HG02981 (cell line): Measurements from ENCODE around the gene HERC5.
"Not testable (repeated sequence)": the region's sequence is repeated elsewhere in the genome, so short reads cannot be mapped to it uniquely, and the experiment has no call there.

ENCODE experiments used
- ATAC-seq: cut with Tn5 transposase; IDR thresholded peaks from one replicate; pipeline ENCODE4 v1.9.1; 2021; ENCODE audit warnings: mild to moderate bottlenecking, moderate library complexity; ENCODE audit not compliant: unreplicated experiment

The HERC5 gene

DNA sequence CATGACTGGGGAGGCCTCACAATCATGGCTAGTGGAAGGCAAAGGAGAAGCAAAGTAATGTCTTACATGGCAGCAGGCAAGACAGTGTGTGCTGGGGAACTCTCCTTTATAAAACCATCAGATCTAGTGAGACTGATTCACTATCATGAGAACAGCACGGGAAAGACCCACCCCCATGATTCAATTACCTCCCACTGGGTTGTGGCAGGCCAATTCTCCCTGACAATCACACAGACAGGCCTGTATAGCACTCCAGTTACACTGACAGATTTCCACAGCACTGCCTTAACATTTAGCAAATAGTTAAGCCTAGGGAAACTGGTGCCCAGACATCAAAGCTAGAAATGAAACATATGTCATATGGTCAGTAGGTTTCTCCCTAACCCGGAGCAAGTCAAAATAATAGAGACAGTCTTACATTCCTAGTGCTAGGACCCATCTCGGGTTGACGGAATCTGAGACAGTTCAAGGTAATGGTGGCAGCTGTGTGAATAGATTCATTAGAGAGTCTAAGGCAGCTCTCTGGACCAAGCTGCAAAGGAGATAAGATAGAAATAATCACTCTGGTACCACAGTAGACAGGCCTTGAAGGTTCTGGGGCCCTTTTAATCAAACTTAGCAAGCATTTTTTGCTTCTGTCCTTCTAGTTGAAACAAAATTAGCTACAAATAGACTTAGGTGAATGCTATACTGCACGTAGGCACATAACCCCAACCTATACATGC lies 9.4 kb upstream of the HERC5 start:
- no peak for ATAC-seq

DNA sequence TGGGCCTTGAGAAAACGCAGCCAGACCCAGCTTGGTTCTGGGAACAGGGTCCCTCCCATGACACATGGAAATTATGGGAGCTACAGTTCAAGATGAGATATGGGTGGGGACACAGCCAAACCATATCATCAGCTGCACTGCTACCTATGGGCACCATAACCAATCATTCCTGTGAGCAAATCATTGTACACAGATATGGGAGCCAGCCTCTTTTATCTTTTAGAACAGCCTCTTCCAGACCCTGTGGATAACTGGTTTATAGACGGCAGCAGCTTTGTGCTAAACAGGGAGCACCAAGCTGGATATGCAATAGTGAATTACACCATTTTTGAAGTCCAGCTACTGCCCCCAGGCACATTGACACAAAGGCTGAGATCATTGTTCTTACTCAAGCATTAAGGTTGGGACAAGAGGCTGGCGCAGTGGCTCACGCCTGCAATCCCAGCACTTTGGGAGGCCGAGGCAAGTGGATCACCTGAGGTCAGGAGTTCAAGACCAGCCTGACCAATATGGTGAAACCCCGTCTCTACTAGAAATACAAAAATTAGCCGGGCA lies 8.6 kb upstream of the HERC5 start:
- ATAC-seq, result not testable (repeated sequence)

DNA sequence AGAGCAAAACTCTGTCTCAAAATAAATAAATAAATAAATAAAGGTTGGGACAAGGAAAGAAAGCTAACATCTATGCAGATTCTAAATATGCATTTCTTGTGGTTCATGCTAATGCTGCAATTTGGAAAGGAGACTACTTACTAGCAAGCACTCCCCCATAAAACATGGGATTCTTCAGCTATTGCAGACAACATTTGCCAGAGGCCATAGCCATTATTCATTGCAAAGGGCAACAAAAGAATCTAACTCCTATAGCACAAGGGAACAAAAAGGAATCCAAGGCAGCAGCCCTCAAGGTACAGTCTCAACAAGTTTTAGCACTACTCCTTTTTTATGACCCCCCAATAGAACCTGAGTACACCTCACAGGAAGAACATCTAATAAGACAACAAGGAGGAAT lies 8.0 kb upstream of the HERC5 start:
- no peak for ATAC-seq

DNA sequence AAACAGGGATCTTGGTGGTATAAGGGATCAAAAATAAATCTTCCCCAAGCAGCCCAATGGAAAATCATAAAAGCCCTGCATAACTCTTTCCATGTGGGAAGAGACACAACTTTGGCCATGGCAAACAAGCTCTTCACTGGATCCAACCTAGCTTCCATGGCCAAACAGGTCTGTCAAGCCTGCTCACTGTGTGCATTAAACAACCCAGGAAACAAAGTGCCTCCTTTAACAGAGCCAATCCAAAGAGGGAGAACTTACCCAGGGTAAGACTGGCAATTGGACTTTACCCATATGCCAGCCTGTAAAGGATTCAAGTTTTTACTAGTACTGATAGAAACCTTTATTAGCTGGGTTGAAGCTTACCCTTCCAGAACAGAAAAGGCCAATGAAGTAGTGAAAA lies 7.6 kb upstream of the HERC5 start:
- ATAC-seq, result no peak

DNA sequence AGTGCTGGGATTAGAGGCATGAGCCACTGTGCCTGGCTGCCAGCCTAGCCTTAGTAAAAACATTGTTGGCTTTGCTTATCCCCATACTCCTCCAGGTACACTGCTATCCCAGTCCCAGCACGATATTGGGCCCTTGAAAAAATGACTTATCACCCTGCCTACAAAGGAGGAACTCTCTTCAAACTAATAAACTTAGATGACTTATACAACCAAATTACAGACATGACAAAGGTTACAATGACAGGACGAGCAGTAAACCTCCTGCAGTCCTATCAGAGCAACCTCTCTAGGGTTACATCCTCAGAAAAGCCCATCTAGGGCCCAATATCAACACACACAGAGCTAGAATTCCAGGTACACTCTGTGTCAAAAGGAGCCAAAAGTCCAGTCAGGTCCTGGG lies 5.7 kb upstream of the HERC5 start:
- no peak for ATAC-seq

DNA sequence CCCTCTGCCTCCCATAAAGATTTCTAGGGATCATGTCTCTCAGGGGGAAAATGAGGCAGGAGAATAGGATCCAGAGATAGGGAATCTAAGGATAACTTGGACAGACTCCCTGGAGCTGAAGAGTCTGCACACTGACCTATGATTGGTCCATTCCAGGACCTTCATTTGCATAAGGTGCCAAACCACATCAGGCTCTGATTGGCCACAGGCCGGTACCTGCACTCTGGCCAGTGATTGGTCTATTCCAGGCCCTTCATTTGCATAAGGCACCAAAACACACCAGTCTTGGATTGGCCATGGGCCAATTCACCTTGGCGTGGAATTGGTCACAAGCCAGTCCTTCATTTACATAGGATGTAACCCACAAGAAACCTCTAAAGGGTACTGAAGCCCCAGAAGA lies 4.0 kb upstream of the HERC5 start:
- ATAC-seq, result no peak

DNA sequence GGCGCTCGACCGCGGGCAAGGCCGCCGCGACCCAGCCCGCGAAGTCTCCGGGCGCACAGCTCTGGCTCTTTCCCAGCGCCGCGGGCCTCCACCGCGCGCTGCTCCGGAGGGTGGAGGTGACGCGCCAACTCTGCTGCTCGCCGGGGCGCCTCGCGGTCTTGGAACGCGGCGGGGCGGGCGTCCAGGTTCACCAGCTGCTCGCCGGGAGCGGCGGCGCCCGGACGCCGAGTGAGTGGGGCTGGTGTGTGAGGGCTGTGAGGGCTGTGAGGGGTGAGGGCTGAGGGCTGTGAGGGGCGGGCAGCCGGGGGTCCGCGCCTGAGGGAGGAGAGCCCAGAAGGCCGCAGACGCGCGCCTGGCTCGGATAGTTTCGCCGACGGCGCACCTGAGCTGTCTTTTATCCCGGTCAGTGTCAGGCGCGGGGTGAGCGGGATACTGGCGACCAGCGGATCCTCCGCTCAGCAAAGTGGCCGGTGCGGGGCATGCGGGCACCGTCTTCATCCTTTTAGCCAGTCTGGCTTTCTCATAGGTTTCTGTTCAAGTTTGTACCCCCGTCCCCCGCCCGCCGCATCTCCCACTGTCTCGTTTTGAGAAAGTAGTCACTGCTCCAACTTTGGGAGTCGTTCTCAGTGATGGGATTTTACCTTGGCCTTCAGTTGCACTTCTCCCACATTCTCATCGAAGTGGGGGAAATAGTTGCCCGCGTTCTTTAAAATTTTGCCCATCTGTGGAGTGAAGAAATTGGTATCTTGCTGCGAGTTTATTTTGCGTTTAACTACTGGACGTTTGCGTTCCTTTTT lies 586 bp downstream of the HERC5 start:
- peak; percentile 35 for ATAC-seq

DNA sequence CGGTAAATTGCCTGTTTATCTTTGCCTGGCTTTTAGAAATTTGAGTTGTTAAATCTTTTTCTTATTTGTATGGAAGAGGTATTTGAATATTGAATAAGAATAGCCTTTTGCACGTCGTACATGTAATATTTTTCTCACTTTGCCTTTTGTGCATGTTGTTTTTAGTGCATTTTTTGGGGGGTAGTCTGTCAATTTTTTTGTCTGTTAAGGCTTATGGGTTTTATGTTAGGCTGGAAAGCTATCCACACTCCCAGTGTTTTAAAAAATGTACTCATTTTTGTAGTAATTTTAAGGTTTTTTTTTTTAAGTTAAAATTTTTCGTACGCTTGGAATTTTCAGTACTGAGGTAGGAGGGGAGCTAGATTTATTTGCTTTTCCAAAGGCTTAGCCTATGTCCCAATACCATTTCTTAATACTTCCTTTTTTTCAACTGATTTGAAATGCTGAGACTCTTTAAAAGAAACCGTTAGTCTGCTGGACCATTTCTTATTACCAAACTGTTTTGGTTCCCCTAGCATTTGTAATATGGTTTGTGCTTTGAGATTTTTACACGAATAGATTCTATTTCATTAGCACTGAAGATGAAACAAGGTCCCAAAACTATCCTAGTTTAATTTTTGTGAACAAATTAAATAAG lies 1.3 kb downstream of the HERC5 start:
- no peak for ATAC-seq

DNA sequence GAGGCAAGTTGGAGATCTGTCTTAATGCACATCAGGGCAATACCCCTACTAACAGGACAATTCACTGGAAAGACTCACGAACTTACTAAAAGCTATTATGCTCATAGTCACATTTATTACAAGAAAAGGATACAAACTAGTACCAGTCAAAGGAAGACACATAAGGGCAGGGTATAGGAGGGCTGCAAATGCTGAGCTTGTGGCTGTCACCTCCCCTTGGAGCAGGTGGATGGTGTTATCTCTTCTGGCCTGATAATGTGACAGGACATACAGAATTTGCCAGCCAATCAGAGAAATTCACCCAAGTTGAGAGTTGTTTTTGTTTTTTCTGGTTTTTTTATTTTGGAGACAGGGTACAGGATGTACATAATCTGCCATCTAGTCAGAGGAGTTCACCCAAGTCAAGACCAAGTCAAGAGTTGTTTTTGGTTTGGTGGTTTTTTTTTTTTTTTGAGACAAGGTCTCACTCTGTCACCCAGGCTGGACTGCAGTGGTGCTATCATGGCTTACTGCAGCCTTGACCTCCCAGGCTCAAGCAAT lies 8.8 kb downstream of the HERC5 start:
- ATAC-seq, result no peak

DNA sequence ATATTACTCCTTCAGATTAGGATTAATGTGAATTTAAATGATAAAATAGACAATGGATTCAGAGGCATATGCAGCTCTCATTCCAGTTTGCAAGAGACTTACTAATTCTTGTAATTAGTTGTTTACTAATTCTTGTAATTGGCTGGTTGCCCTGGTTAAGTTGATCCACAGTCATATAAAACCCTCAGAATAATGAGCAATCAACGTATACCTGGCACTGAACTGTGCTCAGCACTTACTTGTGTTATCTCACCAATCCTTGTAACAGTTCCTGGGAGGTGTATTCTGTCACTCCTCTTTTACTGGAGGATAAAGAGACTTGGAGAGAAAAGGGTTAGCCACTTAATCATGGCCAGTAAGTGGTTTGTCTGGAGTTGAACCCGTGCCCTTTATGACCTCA lies 10.5 kb downstream of the HERC5 start:
- no peak for ATAC-seq

DNA sequence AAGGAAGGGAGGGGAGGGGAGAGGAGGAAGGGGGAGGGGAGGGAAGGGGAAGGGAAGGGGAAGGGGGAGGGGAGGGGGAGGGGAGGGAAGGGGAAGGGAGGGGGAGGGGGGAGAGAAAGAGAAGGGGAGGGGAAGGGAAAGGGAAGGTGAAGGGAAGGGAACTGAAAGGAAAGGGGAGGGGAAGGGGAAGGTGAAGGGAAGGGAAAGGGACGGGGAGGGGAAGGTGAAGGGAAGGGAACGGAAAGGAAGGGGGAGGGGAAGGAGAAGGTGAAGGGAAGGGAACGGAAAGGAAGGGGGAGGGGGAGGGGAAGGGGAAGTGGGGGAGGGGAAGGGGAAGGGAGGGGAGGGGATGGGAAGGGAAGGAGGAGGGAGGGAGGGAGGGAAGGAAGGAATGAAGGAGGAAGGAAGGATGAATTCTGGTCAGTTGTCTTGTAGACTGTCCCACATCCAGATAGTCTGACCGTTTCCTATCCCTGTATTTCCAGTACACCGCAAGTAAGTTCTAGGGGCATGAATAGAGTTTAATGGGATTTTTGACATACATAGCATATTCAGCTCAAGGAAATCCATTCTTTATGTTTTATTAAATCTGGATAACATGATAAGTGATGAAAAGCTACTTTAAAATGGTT lies 20.4 kb downstream of the HERC5 start:
- ATAC-seq, result no peak

DNA sequence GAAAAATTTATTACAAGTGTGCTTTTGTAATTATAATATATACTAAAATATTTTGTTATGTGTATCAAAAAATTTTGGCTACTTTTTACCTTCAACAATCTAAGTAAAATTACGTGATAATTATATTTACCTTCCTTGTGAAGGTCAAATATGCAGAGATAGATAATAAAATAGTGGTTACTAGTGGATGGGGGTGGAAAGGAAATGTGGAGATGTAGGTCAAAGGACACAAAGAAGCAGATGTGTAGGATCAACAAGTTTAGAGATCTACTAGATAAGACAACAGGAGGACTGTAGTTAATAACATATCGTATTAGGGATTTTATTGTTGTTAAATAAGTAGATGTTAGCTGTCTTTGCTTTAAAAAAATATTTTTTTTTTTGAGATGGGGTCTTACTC lies 21.3 kb downstream of the HERC5 start:
- ATAC-seq, result no peak

DNA sequence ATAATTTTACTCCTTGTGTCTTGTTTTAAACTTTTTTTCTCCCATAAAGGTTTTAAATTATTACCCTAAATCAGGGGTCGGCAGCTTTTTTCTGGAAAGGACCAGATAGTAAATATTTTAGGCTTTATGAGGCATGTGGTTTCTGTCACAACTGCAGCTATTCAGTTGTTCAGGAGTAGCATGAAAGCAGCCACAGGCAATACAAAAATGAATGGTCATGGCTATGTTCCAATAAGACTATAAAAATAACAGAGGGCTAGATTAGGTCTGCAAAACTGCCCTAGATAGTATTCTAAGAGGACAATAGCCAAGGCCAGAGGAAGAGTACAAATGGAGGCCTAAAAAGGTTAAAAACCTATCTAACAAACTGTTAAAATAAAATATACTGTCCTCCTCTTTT lies 24.6 kb downstream of the HERC5 start:
- ATAC-seq, result no peak

DNA sequence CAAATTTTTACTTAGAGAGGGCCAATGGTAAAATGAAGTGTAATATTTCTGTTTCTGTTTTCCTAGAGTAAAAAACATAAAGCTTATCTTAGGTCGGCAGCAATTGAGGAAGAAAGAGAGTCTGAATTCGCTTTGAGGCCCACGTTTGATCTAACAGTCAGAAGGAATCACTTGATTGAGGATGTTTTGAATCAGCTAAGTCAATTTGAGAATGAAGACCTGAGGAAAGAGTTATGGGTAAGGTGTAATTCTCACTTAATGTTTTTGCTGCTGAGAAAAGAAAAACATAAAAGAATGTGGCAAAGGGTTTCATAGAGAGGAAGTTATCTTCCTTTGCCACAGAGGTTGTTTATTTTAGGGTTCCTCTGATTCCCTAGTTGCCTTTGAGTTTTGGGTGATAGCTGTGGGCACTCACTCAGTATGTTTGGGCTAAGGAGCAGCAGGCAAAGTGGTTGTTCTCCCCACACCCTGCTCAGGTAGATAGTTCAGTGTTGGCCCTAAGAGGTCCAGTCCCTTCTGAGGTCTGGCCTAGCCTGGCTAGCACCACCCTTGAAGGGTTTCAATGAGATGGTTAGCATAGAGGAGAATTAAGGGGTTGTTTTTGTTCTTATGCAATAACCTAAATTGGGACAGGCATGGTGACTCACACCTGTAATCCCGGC lies 32.3 kb downstream of the HERC5 start:
- ATAC-seq, result no peak

DNA sequence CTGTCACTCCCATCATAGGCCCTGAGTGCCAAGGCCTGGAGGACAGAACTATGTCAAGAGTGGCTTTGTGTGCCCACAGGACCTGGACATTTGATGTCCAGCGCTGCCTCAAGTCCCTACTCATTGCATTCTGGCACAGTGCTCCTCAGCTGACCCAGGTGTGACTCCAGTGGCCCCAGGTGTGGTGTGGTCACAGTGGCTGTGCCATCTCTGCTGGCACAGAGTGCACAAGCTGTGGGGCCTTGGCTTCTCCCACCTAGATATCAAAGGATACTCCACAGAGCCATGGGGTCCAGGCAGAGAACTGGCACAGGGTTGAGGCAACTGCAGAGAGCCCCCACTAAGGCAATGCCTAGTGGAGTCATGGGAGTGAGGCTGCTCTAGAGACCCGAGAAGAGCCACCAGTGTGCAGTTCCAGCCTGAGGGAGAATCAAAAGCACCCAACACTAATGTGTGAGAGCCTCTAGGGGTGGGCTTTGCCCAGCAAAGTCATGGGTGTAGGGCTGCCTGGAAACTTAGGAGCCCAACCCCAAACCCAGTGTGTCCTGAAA lies 41.0 kb downstream of the HERC5 start:
- no peak for ATAC-seq

DNA sequence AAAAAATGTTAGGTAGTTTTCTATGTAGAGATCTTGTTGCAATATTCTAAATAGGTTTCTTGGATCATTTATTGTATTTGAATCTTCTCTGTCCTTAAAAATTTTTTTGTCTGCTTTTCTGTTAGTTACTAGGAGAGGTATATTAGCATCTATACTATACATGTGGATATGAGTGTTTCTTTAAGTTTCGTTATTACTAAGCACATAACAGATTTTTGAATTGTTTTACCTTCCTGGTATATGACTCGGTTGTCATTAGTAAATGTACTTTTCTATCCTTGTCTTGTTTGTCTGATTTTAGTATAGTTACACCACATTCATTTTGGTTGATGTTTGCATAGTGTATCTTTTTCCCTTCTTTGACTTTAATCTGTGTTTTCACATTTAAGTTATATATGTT lies 46.4 kb downstream of the HERC5 start:
- no peak for ATAC-seq

DNA sequence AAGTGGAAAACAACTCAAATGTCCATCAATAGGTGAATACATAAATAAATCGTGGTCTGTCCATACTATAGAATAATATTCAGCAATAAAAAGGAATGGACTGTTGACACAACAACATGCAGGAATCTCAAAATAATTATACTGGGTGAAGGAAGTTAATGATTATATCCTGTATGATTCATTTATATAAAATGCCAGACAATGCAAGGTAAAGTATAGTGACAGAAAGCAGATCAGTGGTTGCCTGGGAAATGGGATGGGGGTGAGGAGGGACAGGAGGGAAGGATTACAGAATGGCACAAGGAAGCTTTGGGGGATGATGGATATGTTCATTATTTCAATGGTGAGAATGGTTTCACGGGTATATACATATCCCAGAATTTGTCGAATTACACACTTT lies 54.3 kb downstream of the HERC5 start:
- no peak for ATAC-seq

DNA sequence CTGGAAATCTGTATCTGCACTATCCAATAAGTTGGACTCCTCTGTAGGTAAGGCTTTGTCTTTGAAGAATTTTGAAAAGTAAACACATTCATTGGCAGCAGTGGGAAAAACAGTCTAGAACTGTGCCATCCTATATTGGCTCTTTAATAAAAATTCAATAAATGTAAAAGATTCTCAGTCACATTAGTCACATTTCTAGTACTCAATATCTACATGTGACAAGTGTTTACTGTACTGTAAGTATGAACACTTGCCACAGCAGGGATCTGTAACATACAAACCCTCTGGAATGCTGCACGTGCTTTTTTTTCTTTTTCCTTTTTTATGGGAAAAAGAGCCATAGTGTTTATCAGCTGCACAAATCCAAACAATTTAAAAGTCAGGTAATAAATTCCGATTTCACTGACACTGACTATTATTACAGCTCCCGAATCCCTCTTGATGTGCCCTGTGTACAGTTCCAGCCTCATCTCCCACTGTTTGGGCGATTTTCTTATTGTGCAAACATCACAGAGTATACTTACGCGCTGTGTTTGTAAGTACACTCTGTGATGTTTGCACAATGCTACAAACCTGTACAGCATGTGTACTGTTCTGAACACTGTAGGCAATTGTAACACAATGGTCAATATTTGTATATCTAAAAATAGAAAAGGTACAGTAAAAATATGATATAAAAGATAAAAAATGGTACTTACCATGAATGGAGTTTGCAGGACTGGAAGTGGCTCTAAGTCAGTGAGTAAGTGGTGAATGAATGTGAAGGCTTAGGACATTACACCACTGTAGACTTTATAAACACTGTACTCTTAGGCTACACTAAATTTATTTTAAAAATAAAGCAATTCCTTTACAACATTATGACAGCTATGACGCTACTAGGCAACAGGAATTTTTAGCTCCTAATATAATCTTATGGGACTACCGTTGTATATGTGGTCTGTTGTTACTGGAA lies 57.9 kb downstream of the HERC5 start:
- ATAC-seq, result no peak

DNA sequence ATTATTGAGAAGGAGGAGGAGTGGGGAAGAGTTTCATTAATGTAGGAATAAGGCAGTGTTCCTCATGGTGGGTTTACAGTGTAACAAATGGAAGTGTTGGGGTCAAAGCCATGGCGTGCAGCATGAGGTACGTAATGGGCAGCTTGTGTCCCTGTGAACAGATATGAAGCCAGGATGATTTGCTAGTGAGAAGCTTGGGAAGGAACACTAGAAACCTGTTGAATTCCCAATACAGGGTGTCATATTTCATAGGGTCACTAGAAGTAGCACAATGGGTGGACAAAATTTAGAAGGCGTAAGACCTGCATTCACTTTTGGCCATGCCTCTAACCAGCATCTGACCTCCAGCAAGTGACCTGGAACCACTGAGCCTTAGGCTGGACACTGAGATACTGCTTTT lies 59.8 kb downstream of the HERC5 start:
- no peak for ATAC-seq
